Measurements from ENCODE around the gene FTO. TPM values are rescaled to one million over a fixed set of nuclear protein-coding genes. Genes with fewer than 3 reads are reported as not detected.

FTO gene
- total RNA-seq, 1 donor from 2014 or later: 98.6 TPM

- Histone ChIP-seq H3K4me1 (no peaks in the 10 kb centered on the region), H3K36me3 (no peaks in the 10 kb centered on the region), H3K9me3 (no peaks in the 10 kb centered on the region), H3K27me3 (ENCODE audit: low read depth) (no peaks in the 10 kb centered on the region), H3K4me3 (no peak overlapping the region), H3K27ac (no peak overlapping the region)
- TF ChIP-seq CTCF (IDR thresholded peaks at IDR 0.05): no peak
- DNase-seq (no peak), ATAC-seq (no peak)
- intact Hi-C loops (cut with DNase I): no loop called here
Observed at GRCh38 chr16:54077050-54077821, 373.3 kb downstream of the FTO start.

DNA sequence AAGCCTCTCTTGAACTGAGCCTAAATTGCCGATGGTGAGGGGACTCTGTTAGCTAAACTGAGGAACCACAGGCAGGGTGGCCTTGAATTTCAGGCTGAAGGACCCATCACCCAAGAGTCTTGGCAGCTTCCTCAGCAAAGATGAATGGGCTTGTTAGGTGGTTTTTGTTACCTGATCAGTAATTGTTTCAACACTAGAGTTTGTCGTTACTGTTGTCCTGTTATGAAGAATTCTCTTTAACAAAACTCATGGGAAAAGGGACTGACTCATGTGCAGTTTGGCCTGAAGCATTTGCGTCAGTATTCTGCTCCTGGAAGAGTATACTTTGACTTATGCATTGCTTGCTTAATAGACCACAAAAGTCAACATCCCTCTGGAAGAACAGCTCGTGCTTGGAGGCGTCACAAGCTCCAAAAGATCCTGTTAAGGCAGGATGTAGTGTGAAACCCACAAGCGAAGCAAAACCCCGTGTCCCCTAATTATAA is 376.6 kb downstream of the FTO start:
- Histone ChIP-seq H3K27me3 (ENCODE audit: low read depth) (no peaks in the 10 kb centered on the region), H3K27ac (no peak overlapping the region), H3K4me1 (no peaks in the 10 kb centered on the region), H3K9me3 (no peaks in the 10 kb centered on the region), H3K36me3 (no peaks in the 10 kb centered on the region), H3K4me3 (no peak overlapping the region)
- peak; percentile 81 to 82 for ATAC-seq
- DNase-seq: no peak
- TF ChIP-seq CTCF (IDR thresholded peaks at IDR 0.05): no peak
- intact Hi-C loops (cut with DNase I): no loop called here

- Histone ChIP-seq H3K27me3 (ENCODE audit: low read depth) (no peaks in the 10 kb centered on the region), H3K36me3 (no peaks in the 10 kb centered on the region), H3K4me1 (no peaks in the 10 kb centered on the region), H3K9me3 (no peaks in the 10 kb centered on the region), H3K4me3 (no peak overlapping the region), H3K27ac (no peak overlapping the region)
- DNase-seq: no peak
- TF ChIP-seq CTCF (IDR thresholded peaks at IDR 0.05): no peak
- intact Hi-C loops (cut with DNase I): no loop called here
- ATAC-seq: no peak
Observed at GRCh38 chr16:54086791-54087190, 382.8 kb downstream of the FTO start.

DNA sequence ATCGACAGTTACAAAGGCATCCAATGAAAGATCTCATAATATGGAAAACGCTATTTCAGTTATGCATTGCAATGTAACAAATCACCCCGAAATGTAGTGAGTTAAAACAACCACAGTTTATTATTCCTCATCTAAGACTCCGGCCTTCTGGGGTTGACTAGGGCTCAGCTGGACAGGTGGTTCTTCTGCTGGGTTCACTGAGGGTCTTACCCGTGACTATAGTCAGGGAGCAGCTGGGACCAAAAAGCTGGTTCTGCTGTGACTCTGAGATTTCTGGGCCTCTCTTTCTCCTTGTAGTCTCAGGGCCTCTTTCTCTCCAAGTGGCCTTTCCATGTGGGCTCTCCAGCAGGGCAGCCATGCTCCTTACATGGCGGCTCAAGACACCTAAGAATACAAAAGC is 386.6 kb downstream of the FTO start:
- intact Hi-C loops (cut with DNase I): no loop called here
- Histone ChIP-seq H3K27ac (no peak overlapping the region), H3K9me3 (no peaks in the 10 kb centered on the region), H3K4me3 (no peak overlapping the region), H3K4me1 (no peaks in the 10 kb centered on the region), H3K27me3 (ENCODE audit: low read depth) (no peaks in the 10 kb centered on the region), H3K36me3 (no peaks in the 10 kb centered on the region)
- TF ChIP-seq CTCF (IDR thresholded peaks at IDR 0.05): no peak
- ATAC-seq (no peak), DNase-seq (no peak)

- no peak for TF ChIP-seq CTCF (IDR thresholded peaks at IDR 0.05)
- no peak for ATAC-seq
- H3K4me3 ChIP-seq: no peak overlapping the region
- DNase-seq: no peak
- no peak overlapping the region for H3K27ac ChIP-seq
- H3K9me3 ChIP-seq: peaks cover 5% of the 10 kb centered on the region
- H3K4me1 ChIP-seq: no peaks in the 10 kb centered on the region
- H3K36me3 ChIP-seq: no peaks in the 10 kb centered on the region
- H3K27me3 ChIP-seq (ENCODE audit: low read depth): no peaks in the 10 kb centered on the region
- intact Hi-C loops (cut with DNase I): no loop called here
Observed at GRCh38 chr16:54093281-54093680, 389.3 kb downstream of the FTO start.

Measured in lower lobe of right lung (tissue), 2 donors.